GM08714 (cell line): ENCODE measurements around the gene RRAGB.
"Not testable (repeated sequence)": the region's sequence is repeated elsewhere in the genome, so short reads cannot be mapped to it uniquely, and the experiment has no call there.

Source experiments
- H3K4me3 ChIP-seq: fragments of 200-500 bp; sonication (Bioruptor generic); 2 replicates; pipeline ENCODE4 v1.5.1; 2014; ENCODE audit warnings: mild to moderate bottlenecking, low read length, inconsistent platforms
- ZNF274 ChIP-seq: IDR thresholded peaks from 2 replicates; pipeline ENCODE4 v1.6.1; 2012; ENCODE audit warnings: mild to moderate bottlenecking, low read depth, low read length

RRAGB gene

DNA sequence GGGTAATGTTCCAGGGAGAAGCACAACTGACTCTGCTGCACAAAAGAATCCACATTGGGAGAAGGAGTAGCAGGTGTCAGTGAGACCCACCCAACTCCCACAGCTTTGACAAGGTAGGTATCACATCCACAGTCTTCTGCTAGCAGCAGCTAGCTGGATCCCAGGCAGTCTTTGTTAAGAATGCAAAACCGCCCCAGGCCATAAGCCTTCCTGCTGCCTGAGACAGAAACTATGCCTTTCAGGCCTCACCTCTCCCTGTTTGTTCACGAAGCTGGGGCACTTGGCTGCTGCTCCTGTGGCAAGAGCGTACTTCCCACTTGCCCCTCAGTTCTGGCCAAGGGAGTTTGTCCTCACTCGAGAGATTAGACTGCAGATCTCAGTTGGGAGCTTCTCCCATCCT lies 21.4 kb downstream of the RRAGB start:
- H3K4me3 ChIP-seq: no peak overlapping the region
- TF ChIP-seq ZNF274: no peak

DNA sequence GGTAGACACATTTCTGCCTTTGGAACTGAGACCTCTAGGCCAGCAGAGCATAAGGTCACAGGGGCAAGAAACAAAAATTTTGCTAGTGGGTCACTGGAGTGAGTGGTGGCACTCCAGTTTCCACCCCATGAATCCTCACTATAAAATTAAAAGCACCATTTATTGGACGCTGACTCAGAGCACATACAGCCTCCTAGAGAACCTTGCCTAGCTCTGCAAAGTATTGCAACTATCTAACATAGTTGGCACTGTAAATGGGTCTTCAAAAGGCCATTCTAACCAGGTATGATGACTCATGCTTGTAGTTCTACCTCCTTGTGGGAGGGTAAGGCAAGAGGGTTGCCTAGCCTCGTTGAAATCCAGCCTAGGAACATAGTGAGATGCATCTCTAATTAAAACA lies 25.1 kb downstream of the RRAGB start:
- TF ChIP-seq ZNF274: no peak
- no peak overlapping the region for H3K4me3 ChIP-seq

DNA sequence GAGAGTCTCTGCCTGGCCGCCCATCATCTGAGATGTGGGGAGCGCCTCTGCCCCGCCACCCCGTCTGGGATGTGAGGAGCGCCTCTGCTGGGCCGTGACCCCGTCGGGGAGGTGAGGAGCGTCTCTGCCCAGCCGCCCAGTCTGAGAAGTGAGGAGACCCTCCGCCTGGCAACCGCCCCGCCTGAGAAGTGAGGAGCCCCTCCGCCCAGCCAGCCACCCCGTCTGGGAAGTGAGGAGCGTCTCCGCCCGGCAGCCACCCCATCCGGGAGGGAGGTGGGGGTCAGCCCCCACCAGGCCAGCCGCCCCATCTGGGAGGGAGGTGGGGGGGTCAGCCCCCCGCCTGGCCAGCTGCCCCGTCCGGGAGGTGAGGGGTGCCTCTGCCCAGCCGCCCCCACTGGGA lies 30.9 kb downstream of the RRAGB start:
- not testable (repeated sequence) for H3K4me3 ChIP-seq

DNA sequence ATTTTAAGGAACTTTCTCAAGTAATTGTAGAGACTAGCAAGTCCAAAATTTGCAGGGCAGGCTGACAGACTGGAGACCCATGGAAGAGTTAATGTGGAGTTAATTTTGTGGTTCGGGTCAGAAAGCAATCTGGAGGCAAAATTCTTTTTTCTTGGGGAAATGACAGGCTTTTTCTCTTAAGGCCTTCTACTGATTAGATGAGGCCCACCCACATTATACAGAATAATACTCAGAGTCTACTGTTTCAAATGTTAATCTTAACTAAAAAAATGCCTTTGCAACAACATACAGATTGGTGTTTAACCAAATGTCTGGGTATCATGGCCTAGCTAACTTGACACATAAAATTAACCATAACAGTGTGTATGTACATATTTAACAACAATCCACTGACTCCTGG lies 32.7 kb downstream of the RRAGB start:
- no peak overlapping the region for H3K4me3 ChIP-seq
- TF ChIP-seq ZNF274: no peak

DNA sequence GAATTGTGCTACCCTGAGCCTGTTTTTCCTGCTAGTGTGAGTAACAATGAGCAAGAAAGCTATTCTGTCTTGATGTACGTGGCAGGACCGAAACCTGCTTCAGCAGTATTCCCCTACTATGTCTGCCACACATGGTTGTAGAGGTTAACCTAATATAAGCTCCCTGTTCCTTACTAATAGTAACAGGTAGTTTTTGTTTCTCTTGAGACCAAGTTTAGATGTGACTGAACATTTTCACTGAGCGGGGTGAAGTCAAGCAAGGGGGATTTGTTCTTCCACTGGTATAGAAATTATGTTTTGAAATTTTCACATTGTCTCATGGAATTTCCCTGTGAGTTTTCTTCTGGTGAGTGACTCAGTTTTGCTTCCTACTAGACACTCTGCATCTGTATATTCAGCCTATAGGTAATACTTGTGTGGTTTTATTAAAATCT lies 37.3 kb downstream of the RRAGB start:
- no peak for TF ChIP-seq ZNF274
- H3K4me3 ChIP-seq: no peak overlapping the region

DNA sequence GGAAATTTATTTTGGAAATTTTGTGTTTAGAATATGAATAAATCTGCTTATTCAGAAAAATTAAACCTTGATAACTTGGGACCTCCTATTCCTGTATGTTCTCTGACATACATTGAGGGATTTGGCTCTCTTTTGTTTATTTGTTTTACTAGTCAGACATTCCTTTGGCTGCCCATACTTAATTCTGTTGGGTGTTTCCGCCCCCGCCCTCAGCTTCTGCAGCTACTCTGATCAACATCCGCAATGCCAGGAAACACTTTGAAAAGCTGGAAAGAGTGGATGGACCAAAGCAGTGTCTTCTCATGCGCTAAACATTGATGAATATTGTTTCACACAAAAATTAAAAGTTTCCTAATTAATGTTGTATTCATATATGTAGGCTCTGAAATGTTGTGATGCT lies 40.5 kb downstream of the RRAGB start:
- TF ChIP-seq ZNF274: no peak
- H3K4me3 ChIP-seq: no peak overlapping the region

DNA sequence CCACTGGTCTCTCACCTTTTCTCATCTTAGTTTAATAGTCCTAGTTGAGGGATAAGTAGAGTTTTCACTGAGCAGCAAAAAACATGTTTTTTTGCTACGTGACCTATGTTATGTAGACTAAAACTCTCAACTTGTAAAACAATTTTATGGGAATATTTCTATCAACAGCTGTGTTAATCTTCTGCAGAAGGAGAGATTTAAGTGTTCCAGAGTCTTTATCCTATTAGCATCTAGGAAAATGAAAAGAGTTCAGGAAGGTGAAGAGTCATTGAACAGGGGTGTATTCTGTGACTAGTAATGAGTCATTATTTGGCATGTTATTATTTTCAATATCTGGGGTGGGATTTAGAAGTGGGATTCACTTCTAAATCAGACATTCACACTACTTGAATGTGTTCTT lies 41.9 kb downstream of the RRAGB start:
- no peak overlapping the region for H3K4me3 ChIP-seq
- TF ChIP-seq ZNF274: no peak

DNA sequence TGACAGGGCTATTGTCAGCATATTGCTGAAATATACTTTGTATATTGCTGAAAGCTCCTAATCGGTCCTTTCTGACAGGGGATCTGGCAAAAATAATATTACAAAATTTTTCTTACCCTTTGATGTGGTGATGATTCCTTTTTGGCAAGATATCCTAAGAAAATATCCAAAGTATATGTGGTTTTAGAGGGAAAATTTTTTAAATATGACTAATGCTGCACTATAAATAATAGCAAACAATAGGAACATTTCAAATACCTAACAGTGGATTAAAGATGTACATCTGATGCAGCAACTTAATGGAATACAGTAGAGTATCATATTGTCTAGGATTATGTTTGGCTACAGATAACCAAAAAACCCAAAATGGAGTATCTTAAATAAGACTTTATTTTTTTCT lies 49.6 kb downstream of the RRAGB start:
- TF ChIP-seq ZNF274: no peak
- H3K4me3 ChIP-seq: no peak overlapping the region

DNA sequence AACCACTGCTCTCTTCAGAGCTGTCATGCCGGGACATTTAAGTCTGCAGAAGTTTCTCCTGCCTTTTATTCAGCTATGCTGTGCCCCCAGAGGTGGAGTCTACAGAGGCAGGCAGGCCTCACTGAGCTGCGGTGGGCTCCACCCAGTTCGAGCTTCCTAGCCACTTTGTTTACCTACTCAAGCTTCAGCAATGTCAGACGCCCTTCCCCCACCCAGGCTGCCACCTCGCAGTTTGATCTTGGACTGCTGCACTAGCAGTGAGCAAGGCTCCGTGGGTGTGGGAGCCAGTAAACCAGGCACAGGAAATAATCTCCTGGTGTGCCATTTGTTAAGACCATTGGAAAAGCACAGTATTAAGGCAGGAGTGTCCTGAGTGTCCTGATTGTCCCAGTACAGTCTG lies 56.9 kb downstream of the RRAGB start:
- not testable (repeated sequence) for H3K4me3 ChIP-seq

DNA sequence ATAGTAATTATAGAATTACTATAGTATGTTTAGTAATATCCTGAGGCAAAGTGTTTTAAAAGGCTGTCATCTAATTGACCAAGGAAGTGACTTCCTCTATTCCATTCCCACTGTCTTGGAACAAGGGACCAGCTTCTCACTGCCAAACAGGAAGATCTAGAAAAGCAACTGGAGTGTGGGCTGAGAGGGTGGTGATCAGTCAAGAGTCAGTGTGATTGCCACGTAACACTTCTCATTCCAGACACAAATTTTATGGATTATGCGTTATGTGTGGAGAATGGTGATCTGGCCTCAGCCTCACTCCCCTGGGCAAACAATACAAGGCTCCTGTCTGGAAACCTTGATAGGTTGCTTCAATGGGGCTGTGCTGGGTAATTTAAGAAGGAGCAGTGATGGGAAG lies 60.0 kb downstream of the RRAGB start:
- no peak overlapping the region for H3K4me3 ChIP-seq
- TF ChIP-seq ZNF274: no peak

DNA sequence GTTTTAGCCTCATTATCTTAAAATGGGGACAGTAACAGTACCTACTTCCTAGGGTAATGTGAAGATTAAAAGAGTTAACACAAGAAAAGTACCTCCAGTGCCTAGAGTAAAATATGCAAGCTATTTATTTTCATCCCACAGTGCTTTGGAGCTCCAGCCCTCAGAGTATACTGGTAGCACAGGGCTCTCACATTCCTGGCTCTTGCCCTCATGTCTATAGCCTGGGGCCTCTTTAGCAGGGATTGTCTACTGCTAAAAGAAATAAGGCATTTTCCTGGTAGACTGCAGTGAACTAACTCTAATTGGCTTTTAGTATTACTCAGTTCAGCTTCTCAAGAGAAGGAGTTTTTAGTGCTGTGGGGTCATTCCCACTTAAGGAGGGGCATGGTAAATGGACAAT lies 60.8 kb downstream of the RRAGB start:
- TF ChIP-seq ZNF274: no peak
- no peak overlapping the region for H3K4me3 ChIP-seq

DNA sequence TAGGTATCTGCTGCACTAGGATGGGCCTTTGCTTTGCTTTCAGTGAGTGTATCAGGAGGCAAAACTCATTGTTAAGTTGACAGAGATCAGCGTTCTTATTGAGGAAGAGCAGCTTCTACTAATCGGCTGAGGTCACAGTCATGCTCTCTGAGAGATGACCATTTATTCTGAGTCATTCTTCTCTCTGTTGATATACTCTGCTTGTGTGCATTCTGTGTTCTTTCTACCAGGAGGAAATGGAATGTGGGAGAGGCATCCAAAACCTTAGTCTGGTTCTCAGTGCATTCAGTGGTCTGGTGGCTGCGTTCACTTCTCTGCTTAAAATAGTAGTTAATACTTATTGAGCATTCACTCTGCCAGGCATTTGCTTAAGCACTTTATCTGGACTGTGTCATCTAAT lies 66.2 kb downstream of the RRAGB start:
- H3K4me3 ChIP-seq: no peak overlapping the region
- TF ChIP-seq ZNF274: no peak

DNA sequence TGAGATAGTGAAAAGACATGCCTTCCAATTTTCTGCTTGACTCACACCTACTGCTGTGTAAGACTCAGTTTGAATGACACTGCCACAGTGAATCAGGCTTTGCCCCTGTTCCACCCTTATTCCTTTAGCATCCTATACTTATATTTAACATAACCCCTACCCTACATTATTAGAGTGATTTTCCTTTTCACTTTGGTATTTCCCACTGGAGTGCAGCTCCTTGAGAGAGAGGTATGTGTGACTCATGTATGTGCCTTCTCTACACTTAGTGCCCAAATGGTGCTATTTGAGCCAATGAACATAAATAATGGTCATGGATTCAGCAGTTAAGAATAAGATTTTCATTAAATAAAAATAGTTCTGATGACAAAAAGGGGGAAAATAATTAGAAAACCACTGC lies 69.5 kb downstream of the RRAGB start:
- H3K4me3 ChIP-seq: no peak overlapping the region

DNA sequence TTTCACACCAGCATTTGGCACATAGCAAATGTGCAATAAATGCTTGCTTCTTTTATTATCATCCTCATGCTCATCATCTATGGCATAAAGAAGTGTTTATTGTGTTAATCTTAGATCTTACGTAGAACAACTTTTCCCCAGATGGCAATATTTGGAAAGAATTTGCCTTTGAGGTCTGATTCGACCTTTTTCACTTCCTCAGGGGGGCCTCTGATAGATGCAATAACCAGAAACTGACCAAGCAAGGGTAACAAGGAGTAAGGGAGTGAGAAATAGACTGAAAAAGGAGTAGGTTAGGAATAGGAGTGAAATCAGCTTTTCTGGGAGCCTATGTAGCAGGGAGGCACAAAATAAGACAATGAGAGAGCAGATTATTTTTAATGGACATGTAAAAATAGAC lies 70.2 kb downstream of the RRAGB start:
- H3K4me3 ChIP-seq: no peak overlapping the region
- TF ChIP-seq ZNF274: no peak

More for the DNA sequence above, 69.5 kb downstream of the RRAGB start:
- no peak for TF ChIP-seq ZNF274

DNA sequence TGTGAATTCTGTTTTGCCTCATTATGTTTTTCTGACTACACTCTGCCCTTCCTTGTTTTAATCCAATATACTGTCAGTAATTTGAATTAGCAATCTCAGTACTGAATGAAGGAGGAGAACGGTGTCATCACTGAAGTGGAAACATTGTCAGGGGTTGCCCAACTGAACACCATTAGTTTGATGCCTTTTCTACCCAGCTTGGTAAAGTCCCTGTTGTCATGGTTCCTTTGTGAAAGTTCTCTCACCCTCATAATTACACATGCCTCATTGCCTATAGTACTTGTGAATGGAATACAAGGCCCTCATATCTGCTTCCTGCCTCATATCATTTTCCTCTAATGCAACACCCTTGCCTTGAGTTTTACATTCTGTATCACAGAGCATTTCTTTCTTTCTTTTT lies 76.9 kb downstream of the RRAGB start:
- no peak for TF ChIP-seq ZNF274
- no peak overlapping the region for H3K4me3 ChIP-seq

DNA sequence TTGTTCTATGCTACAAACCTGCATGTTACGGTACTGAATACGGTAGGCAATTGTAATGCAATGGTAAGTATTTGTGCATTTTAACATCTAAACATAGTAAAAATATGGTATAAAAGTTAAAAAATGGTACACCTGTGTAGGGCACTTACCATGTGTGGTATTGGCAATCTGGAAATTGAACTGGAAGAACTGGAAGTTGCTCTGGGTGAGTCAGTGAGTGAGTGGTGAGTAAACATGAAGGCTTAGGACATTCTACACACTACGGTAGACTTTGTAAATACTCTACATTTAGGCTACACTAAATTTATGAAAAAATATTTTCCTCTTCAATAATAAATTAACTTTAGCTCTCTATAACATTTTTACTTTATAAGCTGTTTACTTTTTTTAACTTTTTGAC lies 78.9 kb downstream of the RRAGB start:
- no peak for TF ChIP-seq ZNF274
- no peak overlapping the region for H3K4me3 ChIP-seq

DNA sequence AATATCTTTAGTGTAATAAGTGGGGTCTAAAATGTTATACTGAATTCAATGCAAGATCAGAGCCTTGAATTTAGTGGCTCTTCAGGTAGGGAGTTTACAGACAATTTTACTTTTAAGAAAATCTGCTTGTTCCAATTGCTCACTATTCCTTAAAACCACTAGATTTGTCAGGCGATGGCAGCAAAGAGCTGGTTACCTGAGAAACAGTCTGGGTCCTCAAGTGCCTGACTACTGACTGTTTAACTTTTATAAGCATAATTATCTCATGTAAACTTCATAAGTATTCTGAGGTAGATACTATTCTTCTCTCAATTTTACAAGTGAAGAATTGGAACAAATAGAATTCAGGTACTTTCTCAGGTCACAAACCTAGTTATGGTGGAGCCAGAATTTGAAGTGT lies 84.3 kb downstream of the RRAGB start:
- no peak overlapping the region for H3K4me3 ChIP-seq
- TF ChIP-seq ZNF274: no peak
